Activated naive CD4-positive, alpha-beta T cell treated with Interleukin-2 at 50 U/mL for 16 hours (primary cell): ENCODE data around the gene CC2D1A.
"Not testable (repeated sequence)": the region's sequence is repeated elsewhere in the genome, so short reads cannot be mapped to it uniquely, and the experiment has no call there.

Source experiments
- DNase-seq: peaks from one replicate; pipeline ENCODE4 v3.0.0-alpha.2; 2020

The CC2D1A gene

GRCh38 chr19:13909430-13909829 lies 3.4 kb downstream of the CC2D1A start:
- DNase-seq, result no peak

GRCh38 chr19:13913352-13913751 lies 7.4 kb downstream of the CC2D1A start:
- no peak for DNase-seq

- DNase-seq, result no peak
These were observed 8.8 kb downstream of the CC2D1A start for GRCh38 chr19:13914777-13915176.

- no peak for DNase-seq
These were observed 11.9 kb downstream of the CC2D1A start for GRCh38 chr19:13917888-13918406.

- DNase-seq, result no peak
These were observed 12.9 kb downstream of the CC2D1A start for GRCh38 chr19:13918726-13919411.

- DNase-seq, result no peak
These were observed 14.5 kb downstream of the CC2D1A start for GRCh38 chr19:13920524-13920923.

GRCh38 chr19:13920940-13921747 lies 15.1 kb downstream of the CC2D1A start:
- peak; percentile 12 for DNase-seq

GRCh38 chr19:13922118-13922517 lies 16.1 kb downstream of the CC2D1A start:
- not testable (repeated sequence) for DNase-seq

- DNase-seq, result no peak
These were observed 17.4 kb downstream of the CC2D1A start for GRCh38 chr19:13923194-13923987.

- DNase-seq, result no peak
These were observed 20.0 kb downstream of the CC2D1A start for GRCh38 chr19:13926010-13926409.

- no peak for DNase-seq
These were observed 20.7 kb downstream of the CC2D1A start for GRCh38 chr19:13926715-13927114.

GRCh38 chr19:13929340-13929739 lies 23.3 kb downstream of the CC2D1A start:
- DNase-seq, result no peak

- no peak for DNase-seq
These were observed 24.0 kb downstream of the CC2D1A start for GRCh38 chr19:13929956-13930355.

- DNase-seq, result no peak
These were observed 24.4 kb downstream of the CC2D1A start for GRCh38 chr19:13930402-13930801.

GRCh38 chr19:13931391-13932148 lies 25.6 kb downstream of the CC2D1A start:
- DNase-seq, result no peak

GRCh38 chr19:13932149-13932637 lies 26.2 kb downstream of the CC2D1A start:
- no peak for DNase-seq

GRCh38 chr19:13932911-13933393 lies 27.0 kb downstream of the CC2D1A start:
- DNase-seq, result no peak

GRCh38 chr19:13934785-13935109 lies 28.7 kb downstream of the CC2D1A start:
- no peak for DNase-seq

GRCh38 chr19:13935765-13936510 lies 29.9 kb downstream of the CC2D1A start:
- no peak for DNase-seq

GRCh38 chr19:13937479-13938300 lies 31.7 kb downstream of the CC2D1A start:
- DNase-seq, result no peak
